ENCODE measurements around the gene VWA8.
"Not testable (repeated sequence)": the region's sequence is repeated elsewhere in the genome, so short reads cannot be mapped to it uniquely, and the experiment has no call there.

Gene VWA8

DNA sequence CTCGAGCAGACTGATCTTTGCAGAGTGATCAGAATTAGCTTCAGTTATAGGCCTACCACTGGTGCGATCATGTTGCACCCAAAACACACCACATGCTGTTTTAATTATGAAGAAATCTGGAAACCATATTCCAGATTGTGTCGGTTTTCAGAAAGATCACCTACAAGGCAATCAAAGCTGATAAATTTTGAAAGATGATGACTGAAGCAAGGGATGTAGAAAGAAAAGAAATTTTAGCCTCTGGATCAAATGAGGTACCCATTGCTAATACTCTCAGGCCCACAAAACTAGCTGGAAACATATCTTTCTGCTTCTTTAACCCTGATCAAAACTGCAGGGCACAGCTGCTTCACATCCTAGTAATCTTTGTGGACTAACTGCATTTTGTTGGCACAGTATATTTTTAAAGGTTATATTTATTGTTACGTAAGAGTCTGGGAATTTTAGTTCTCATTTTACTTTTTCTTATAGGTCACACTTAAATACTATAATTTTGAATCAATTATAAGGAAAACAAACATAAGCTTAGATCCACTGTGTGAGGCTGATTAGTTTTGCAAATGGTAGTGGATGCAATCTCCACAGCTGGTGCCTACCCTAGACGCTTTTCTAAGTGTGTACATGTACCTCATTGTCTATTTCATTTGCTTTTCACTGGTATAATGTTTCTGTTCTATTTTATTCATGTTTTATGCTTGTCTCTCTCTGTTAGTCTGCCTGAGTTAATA, 352.6 kb downstream of the VWA8 start:
- no peak for DNase-seq

DNA sequence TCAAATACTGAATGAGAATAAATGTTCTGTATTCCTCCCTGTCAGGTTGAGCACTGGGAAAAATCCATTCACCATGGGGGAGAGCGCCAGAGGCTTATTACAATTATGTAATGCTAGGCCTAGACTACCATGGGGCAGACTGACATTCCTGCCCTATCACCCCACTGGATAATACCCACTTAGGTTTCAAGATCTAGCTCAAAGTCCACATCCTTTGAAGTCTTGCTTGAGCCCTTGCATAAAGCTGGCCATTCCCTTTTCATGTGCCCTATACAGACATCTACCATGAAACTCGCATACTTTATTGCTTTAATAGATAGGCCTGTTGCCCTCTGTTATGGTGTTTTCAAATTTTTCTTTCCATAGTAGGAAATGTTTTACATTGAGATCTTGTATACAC, 354.3 kb downstream of the VWA8 start:
- DNase-seq, result no peak

- no peak for DNase-seq
Observed at GRCh38 chr13:41605319-41606285, 355.3 kb downstream of the VWA8 start.

- DNase-seq, result no peak
Observed at GRCh38 chr13:41603917-41604316, 357.0 kb downstream of the VWA8 start.

DNA sequence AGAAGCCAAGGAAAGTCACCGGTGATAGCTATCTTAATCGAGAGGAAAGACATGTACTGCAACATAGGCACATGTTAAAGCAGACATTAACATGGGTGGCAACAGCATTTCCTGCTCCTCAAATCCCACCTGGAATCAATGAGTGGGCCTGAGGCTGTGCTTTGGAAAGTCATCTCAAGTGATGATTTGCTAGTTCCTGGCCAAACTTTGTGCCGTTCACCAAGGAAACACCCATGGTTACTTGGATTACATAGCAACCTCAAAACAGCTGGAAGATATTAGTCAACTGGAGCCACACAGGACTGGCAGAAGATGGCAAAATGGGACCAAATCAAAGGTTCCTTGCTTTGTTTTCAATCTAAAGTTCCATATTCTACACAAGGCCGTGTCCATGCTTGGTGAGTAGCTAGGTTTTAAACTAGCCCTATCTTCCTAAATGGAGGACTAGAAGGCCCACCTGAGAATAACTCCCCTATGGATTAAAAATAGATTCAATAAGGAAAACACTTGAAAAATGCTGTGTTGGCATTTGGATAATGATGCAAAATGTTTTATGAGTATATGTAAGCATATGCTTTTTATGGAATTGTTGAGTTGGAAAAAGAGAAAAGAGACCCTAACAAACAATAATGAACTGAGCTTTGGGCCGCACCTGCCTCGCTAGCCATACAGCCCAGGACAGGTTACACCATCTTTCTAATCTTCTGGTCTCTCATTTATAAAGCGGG, 359.0 kb downstream of the VWA8 start:
- no peak for DNase-seq

DNA sequence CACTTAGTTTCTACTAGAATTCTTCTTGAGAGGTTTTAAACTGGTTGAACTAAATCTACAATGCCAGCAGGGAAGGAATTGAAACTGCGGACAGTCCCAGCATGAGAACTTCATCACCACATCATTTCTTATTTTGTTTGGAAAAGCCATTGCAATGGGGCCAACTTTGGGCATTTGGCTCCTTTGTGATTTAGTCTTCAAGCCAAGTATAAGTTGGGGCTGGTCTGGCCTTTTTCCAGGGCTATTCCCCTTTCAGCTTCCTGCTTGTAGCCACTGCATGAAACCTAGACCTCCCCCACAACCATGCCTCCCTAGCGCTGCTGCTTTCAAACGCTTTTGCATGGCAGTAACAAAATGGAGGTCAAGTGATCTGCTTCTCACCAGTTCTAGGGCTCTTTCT, 361.3 kb downstream of the VWA8 start:
- no peak for DNase-seq

DNA sequence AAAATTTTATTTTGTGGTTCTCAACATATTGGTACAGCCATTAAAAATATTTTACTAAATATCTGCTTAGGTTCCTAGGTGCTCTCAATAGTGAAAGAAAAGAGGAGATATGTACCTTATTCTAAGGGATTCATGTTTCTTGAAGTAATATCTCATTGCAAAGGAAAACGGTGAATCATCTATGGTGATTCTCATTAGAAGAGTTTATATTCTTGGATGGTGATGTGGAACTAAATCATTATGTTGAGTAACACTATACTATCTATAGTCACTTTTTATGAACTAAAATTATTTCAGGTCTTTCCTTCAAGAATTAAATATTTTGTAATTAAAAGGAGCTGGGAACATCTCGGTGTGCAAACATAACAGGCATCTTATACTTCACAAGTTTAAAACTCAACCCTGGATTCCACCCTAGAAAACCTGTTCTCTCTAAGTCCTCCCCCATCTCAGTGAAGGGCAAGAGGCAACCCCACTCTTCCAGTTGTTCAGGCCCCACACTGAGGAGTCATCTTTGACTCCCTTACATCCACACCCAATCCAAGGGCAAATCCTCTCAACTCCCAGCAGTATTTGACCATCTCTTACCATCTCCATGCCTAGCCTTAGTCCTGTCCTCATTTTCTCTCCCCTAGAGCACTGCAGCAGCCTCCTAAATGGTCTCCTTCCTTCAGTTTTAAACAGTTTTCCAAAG, 363.4 kb downstream of the VWA8 start:
- no peak for DNase-seq

DNA sequence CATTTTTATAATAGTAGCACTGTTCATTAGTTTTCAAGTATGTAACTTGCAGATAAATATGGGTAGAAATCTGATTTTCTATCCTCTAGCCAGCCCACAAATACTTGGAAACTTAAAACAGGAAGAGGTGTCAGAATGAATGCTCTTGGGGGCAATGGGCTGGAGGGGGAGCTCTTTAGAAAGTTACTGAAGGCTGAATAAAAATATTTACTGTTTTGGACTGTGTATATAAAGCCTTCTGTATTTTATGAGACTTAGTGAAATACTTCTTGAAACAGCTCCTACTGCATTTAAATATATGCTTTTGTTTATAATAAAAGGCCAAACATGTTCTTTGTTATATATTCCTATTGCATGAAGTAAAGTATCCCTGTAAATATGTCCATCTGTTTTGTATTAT, 364.7 kb downstream of the VWA8 start:
- no peak for DNase-seq

- no peak for DNase-seq
Observed at GRCh38 chr13:41595298-41595697, 365.6 kb downstream of the VWA8 start.

GRCh38 chr13:41590643-41591042, 370.3 kb downstream of the VWA8 start:
- no peak for DNase-seq

GRCh38 chr13:41590122-41590521, 370.8 kb downstream of the VWA8 start:
- no peak for DNase-seq

GRCh38 chr13:41589434-41589833, 371.5 kb downstream of the VWA8 start:
- DNase-seq, result no peak

DNA sequence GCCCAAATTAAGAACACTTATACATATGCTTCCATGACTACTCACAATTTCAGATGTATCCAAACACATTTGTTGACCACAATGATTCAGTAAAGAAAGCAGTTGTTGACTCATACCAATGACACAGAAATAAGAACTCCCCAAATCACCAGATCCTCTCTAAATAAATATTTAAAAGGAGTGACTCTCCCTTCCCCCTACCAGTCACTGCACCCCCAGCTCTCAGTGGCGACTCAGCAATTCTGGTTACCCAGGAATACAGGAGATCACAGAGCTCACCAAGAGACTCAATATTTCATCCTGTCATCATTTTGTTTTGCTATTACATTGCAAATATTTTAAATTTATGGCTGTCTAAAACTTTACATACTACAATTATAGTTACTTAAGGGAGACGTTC, 372.0 kb downstream of the VWA8 start:
- DNase-seq, result peak; percentile 54

DNA sequence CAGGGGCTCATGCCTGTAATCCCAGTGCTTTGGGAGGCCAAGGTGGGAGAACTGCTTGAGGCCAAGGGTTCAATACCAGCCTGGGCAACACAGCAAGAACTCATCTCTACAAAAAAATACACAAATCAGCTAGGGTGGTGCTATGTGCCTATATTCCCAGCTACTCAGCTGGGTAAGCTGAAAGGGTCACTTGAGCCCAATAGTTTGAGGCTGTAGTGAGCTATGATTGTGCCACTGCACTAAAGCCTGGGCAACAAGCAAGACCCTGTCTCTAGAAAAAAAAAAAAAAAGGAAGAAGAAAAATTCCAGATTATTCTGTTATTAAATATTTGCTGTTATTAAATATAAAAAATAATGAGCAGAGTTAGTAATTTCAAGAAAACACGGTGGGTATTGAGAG, 372.5 kb downstream of the VWA8 start:
- no peak for DNase-seq

DNA sequence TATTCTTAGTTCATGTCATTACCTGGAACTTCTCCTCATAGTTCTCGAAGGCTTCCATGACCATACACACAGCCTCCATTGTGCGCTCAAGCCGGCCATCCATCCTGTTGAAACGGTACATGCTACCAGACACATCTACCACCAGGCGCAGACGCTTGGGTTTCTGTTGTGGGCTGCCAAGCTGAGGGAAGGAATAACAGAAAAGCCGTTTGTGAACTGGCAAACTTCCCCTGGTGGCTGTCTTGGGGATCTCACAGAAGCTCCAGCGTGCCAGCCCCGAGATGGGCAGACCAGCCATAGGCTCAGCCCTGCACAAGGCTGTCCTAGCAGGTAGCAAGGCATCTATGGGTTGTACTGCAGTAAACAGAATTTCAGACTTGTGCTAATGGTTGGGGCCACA, 373.4 kb downstream of the VWA8 start:
- DNase-seq, result peak; percentile 29

DNA sequence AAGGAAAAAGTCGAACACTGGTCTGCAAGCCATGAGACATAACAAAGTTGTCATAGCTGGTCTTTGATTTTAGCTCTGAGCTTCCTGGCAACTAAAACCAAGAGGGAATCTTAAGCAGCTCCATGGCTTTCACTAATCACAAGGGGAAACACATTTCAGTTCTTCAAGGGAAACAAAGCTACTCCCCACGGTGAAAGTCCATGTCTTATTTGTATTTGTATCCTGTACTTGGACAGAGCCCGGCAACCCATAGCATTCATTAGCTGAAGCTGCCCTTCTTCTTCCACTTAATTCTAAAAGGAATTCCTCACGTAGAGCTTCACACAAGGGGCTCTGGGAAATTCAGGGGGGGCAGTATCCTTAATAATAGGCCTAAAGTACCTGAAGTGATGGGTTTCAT, 374.7 kb downstream of the VWA8 start:
- DNase-seq, result no peak

GRCh38 chr13:41582027-41582463, 378.9 kb downstream of the VWA8 start:
- DNase-seq, result no peak

GRCh38 chr13:41580345-41580744, 380.6 kb downstream of the VWA8 start:
- no peak for DNase-seq

- DNase-seq, result no peak
Observed at GRCh38 chr13:41579881-41580280, 381.0 kb downstream of the VWA8 start.

DNA sequence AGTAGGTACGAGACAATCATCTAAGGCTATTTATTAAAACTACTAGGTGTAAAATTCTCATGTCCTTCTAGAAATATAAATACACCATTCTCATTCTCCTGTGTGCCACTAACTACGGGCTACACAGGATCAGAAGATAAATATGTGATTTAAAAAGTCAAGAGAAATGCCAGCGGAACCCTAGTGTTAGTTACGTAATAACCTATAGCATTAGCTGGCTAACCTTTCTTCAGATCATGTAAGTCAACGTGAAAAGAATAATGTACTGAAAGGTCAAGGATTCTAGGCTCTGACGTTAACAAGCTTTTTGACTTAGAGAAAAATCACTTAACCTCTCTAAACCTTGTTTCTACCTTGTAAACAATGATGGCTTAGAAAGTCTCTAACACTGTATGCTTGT, 381.7 kb downstream of the VWA8 start:
- no peak for DNase-seq

- no peak for DNase-seq
Observed at GRCh38 chr13:41578371-41578770, 382.5 kb downstream of the VWA8 start.

GRCh38 chr13:41577436-41577835, 383.5 kb downstream of the VWA8 start:
- DNase-seq, result no peak

- not testable (repeated sequence) for DNase-seq
Observed at GRCh38 chr13:41573640-41574039, 387.3 kb downstream of the VWA8 start.

All from stimulated activated CD8-positive, alpha-beta memory T cell treated with anti-CD3 and anti-CD28 coated beads, Interleukin-4, amount 100 ng/mL, for 48 hours (primary cell).